CD4-positive, alpha-beta T cell treated with Interleukin-17A for 1 hour (primary cell): ENCODE data around the gene ZBTB17.
"Not testable (repeated sequence)": the region's sequence is repeated elsewhere in the genome, so short reads cannot be mapped to it uniquely, and the experiment has no call there.

Source experiments
- DNase-seq: peaks from one replicate; pipeline ENCODE4 v3.0.0-alpha.2; 2020

Gene ZBTB17

DNA sequence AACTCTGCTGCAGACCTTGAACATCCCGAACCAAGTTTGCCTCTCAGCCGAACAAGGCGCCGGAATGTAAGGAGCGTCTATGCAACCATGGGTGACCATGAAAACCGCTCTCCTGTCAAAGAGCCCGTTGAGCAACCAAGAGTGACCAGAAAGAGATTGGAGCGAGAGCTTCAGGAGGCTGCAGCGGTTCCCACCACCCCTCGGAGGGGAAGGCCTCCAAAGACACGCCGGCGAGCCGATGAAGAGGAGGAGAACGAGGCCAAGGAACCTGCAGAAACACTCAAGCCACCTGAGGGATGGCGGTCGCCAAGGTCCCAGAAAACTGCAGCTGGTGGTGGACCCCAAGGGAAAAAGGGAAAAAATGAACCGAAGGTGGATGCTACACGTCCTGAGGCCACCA lies 44.0 kb downstream of the ZBTB17 start:
- DNase-seq, result no peak

DNA sequence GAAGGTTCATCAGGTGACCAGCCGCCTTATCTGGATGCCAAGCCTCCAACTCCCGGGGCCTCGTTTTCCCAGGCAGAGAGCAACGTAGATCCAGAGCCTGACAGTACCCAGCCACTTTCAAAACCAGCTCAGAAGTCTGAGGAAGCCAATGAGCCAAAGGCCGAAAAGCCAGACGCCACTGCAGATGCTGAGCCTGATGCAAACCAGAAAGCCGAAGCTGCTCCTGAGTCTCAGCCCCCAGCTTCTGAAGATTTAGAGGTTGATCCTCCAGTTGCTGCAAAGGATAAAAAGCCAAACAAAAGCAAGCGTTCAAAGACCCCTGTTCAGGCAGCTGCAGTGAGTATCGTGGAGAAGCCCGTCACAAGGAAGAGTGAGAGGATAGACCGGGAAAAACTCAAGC lies 44.5 kb downstream of the ZBTB17 start:
- no peak for DNase-seq

DNA sequence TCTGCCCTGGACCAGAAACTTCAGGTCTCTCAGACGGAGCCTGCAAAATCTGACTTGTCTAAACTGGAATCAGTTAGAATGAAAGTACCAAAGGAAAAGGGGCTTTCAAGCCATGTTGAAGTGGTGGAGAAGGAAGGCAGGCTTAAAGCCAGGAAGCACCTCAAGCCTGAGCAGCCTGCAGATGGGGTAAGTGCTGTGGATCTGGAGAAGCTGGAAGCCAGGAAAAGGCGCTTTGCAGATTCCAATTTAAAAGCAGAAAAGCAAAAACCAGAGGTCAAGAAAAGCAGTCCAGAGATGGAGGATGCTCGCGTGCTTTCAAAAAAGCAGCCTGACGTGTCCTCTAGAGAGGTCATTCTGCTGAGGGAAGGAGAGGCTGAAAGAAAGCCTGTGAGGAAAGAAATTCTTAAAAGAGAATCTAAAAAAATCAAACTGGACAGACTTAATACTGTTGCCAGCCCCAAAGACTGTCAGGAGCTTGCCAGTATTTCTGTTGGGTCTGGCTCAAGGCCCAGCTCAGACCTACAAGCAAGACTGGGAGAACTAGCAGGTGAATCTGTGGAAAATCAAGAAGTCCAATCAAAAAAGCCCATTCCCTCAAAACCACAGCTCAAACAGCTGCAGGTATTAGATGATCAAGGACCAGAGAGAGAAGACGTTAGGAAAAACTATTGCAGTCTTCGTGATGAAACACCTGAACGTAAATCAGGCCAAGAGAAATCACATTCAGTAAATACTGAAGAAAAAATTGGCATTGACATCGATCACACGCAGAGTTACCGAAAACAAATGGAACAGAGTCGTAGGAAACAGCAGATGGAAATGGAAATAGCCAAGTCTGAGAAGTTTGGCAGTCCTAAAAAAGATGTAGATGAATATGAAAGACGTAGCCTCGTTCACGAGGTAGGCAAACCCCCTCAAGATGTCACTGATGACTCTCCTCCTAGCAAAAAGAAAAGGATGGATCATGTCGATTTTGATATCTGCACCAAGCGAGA lies 46.6 kb downstream of the ZBTB17 start:
- no peak for DNase-seq

DNA sequence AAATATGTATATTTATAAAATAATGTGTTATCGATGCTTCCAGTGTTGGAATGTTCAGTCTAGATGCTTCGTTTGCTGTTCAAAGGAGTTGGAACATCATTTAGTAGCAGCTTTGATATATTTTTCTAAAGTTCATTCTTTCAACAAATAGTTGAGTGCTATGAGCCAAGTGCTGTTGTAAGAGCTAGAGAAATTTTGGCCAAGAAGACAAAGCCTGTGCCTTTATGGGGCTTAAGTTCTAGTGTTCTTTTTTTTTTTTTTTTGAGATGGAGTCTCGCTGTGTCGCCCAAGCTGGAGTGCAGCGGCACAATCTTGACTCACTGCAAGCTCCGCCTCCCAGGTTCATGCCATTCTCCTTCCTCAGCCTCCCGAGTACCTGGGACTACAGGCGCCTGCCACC lies 49.5 kb downstream of the ZBTB17 start:
- not testable (repeated sequence) for DNase-seq

DNA sequence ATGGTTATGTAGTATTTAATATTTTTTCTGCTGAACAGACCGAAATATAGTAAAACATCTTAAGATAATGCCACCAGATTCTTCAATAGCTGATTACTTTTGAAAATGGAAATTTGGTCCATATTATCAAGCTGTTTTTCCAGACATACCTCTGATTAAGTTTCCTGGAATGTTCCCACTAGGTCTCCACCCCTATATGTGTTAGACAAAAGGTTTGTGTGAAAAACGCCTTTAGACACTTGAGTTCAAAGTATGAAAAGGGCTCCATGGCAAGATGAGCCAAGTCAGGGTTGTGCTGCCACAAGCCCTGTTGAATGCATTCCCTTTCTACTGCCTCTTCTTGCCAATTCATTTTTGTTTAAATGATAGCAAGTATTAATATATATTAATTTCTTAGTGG lies 52.7 kb downstream of the ZBTB17 start:
- no peak for DNase-seq

DNA sequence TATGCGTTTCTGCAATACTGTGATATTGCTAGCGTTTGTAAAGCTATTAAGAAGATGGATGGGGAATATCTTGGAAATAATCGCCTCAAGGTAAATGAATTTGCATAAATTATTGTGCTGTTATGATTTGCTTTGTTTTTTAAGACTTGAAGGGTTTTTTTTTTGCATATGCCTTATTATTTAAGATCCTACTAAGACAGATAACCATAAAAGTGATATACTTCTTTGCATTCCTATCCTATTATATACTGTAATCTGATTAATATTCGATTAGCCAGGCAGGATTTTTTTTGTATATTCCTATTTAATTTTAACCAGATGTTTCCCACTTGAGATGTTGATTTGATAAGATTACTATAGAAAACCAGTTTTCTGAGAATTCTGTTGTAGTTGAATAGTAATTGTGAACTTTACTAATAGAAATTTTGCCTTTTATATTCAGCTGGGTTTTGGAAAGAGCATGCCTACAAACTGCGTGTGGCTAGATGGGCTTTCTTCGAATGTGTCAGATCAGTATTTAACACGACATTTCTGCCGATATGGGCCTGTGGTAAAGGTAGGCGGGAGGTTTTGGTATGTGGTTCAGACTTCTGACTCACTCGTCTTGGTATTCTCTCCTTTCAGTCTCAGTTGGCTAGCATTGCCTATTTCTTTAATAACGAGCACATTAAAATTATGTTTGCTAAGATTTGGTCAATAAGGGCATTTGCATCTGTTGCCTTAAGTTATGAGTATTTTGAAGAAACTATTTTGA lies 56.8 kb downstream of the ZBTB17 start:
- peak; percentile 59 for DNase-seq

DNA sequence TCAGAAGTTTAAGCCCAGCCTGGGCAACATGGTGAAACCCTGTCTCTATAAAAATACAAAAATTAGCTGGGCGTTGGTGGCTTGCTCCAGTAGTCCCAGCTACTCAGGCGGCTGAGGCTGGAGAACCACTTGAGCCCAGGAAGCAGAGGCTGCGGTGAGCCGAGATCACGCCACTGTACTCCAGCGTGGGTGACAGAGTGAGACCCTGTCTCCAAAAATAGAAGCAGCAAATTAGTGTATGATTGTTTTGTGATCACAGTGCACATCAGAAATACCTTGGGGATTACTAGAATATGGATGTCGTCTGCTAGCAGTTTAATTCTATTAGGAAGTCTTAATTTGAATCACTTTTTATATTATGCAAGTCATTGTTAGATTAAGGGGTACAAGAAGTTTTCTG lies 59.0 kb downstream of the ZBTB17 start:
- peak; percentile 18 for DNase-seq

DNA sequence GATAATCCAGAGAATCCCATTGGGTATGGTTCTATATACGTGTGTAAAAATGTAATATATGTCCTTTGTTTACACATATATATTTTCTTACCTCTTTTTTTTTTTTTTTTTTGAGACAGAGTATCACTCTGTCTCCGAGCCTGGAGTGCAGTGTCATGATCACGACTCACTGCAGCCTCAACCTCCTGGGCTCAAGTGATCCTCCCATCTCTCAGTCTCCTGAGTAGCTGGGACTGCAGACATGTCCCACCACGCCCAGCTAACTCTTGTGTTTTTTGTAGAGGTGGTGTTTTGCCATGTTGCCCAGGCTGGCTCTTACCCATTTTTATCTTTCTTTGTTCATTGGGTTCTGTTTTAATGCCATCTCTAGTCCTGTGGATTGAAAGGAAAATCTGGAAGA lies 59.5 kb downstream of the ZBTB17 start:
- peak; percentile 15 for DNase-seq

DNA sequence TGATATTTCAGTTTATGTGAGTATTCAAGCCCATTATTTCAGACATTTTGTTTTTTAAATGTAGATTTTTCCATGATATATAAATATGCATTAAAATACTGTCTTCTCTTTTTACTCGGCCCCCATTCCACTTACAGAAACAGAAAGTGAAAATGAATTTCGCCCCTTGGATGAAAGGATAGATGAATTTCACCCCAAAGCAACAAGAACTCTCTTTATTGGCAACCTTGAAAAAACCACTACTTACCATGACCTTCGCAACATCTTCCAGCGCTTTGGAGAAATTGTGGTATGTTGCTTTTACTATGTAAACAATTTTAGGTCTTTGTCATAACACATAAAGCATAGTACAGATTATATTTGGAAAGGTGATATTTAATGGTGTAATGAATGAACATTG lies 59.9 kb downstream of the ZBTB17 start:
- peak; percentile 50 for DNase-seq

DNA sequence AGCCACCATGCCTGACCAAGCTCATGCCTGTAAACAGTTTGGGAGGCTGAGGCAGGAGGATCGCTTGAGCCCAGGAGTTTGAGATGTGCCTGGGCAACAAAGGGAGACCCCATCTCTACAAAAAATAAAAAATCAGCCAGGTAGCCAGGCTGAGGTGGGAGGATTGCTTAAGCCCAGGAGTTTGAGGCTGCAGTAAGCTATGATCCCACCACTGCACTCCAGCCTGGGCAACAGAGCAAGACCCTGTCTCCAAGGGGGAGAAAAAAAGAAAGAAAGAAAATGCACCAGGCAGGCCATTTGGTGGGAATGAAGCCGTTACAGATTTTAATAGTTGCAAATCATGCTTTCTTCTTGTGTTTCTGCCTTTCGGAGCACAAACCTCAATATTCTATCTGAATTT lies 62.3 kb downstream of the ZBTB17 start:
- DNase-seq, result not testable (repeated sequence)

DNA sequence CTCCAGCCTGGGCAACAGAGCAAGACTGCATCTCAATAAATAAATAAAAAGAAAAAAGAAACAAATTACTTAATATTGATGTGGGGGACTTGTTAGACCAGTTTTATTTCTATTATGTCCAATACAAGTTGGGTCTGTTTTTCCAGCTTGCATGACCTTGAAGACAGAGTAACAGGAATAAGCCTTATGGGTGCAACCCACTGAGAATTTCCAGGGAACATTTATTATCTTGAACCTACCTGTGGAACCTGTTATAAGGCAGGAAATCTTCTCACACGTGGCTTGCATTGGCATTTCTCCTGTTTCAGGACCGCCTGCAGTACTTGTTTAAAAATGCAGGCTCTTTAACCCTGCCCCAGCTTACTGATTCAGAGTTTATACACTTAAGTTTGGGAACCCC lies 64.0 kb downstream of the ZBTB17 start:
- no peak for DNase-seq

DNA sequence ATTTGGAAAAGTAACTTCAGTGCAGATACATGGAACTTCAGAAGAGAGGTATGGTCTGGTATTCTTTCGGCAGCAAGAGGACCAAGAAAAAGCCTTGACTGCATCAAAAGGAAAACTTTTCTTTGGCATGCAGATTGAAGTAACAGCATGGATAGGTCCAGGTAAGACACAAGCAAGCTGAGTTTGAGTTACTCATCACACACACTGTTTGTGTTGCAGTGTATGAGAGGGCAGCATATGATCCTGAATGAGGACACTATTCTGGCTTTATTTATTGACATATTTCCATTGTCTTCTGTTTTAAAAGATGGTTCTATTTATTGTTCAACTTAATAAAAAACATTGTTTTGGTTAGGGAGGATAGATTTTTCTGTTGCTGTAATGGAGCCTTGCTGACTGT lies 64.8 kb downstream of the ZBTB17 start:
- DNase-seq, result no peak

DNA sequence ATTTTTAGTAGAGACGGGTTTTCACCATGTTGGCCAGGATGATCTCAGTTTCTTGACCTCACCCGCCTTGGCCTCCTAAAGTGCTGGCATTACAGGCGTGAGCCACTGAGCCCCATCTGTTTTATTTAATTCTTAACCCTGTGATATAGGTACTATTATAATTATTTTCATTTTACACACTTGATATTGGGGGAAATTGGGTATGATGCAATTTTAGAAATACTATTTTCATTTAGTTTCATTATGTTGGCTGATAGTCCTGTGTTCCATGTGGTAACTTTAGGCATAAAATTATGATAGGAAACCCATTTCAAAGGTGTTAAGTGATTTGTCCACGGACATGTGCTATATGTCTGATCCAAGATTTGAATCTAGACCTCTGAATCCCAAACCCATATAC lies 67.3 kb downstream of the ZBTB17 start:
- no peak for DNase-seq

DNA sequence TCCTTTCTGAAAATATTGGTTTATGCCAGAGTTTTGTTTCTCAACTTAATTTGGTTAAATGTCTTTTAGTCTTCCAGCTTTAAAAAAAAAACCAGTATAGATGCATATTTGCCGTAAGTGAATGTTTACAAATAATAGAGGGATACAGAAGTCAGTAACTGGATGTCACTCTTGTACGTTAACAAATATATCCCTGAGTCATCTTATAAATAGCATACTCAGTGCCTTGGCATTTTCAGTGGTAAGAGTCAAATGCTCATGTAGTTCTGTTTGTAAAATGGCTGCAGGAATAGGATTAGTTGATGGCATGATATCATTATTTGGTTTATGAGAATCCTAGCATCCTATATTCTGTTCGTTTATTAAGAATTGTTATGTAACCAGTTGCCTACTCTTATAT lies 73.0 kb downstream of the ZBTB17 start:
- no peak for DNase-seq

DNA sequence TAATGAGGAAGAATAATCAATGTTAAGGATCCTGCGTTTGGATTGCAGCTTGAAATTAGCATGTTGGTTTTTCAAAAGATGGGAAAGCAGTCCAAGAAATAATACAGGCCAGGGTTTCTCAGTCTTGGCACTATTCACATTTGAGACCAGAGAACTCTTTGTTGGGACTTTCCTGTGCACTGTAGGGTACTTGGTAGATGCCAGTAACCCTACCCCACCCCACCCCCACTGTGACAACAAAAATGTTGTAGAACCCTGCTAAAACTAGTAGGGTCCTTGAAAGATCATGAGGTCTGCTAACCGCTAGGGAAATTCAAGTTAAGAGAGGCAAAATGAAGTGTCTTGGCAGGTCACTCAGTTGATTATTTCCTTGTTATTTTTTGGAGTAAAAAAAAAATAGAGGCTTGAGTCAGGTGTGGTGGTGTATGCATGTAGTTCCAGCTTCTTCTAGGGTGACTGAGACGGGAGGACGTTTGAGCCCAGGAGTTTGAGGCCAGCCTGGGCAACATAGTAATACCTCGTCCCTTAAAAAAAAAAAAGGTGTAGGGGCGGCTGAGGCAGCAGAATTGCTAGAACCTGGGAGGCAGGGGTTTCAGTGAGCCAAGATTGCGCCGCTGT lies 75.1 kb downstream of the ZBTB17 start:
- no peak for DNase-seq

DNA sequence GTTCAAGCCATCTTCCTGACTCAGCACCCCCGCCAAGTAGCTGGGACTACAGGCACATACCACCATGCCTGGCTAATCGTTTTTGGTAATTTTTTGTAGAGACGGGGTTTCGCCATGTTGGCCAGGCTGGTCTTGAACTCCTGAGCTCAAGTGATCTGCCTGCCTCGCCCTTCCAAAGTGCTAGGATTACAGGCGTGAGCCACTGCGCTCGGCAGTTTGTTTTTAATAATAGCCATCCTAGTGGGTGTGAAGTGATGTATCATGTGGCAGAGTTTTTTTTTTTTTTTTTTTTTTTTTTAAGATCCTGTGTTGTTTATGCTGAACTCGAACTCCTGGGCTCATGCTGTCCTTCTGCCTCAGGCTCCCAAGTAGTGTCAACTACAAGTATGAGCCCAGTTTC lies 76.6 kb downstream of the ZBTB17 start:
- DNase-seq, result no peak

DNA sequence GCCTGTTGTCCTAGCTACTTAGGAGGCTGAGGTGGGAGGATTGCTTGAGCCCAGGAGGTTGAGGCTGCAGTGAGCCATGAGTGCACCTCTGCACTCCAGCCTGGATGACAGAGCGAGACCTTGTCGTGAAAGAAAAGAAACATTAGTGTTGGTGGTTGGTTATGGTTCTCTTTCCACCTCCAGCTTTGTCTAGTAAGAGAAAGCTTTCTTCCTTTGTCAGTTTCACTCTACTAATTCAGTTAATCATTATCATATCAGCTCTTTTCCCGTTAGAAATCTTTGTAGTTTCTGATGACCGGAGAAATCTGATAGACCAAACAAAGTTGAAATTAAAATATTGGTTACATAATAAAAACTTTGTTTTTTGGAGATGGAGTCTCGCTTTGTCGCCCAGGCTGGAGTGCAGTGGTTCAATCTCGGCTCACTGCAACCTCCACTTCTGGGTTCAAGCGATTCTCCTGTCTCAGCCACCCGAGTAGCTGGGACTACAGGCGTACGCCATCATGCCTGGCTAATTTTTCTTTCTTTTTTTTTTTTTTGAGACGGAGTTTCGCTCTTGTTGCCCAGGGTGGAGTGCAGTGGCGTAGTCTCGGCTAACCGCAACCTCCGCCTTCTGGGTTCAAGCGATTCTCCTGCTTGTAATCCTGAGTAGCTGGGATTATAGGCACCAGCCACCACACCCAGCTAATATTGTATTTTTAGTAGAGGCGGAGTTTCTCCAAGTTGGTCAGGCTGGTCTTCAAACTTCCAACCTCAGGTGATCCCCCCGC lies 78.9 kb downstream of the ZBTB17 start:
- DNase-seq, result not testable (repeated sequence)

DNA sequence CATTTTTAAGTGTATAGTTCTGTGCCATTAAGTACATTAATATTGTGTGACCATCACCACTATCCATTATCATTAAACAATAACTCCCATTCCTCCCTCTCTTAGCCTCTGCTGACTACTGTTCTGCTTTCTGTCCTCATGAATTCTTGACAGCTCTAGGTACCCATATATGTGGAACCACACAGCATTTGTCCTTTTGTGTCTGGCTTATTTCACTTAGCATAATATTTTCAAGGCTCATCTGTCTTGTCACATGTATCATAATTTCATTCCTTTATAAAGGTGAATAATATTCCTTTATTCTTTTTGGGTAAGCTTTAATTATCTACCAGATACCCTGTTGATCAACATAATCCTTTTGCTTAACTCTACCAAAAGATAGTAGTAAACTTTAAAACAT lies 80.7 kb downstream of the ZBTB17 start:
- DNase-seq, result no peak

DNA sequence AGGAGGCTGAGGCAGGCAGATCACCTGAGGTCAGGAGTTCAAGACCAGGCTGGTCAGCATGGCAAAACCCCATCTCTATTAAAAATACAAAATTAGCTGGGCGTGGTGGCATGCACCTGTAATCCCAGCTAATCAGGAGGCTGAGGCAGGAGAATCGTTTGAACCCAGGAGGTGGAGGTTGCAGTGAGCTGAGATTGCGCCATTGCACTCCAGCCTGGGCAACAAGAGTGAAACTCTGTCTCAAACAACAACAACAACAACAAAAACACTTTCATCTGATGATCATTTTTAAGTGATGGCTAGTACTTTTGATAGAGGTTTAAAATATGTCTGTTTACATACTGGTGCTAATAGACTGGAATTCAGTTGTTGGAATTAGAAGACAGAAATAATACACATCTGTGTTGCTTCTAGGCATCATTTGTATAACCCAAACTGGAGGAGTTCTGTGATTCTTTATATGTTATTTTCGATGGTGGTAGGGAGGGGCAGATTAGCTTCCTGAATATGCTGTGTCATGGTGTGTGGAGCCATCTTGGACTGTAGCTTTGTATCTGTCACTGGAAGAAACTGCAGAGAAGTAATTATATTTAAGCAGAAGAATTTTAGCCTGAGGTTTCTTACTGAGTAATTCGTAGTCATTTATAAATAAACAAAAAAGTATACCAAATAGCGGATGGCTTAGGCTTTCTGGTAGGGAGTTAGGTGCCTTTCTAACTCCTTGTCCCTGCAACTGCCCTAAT lies 82.9 kb downstream of the ZBTB17 start:
- not testable (repeated sequence) for DNase-seq
